ENCODE measurements around the gene WDR70.
"Not testable (repeated sequence)": the region's sequence is repeated elsewhere in the genome, so short reads cannot be mapped to it uniquely, and the experiment has no call there.

WDR70 gene

DNA sequence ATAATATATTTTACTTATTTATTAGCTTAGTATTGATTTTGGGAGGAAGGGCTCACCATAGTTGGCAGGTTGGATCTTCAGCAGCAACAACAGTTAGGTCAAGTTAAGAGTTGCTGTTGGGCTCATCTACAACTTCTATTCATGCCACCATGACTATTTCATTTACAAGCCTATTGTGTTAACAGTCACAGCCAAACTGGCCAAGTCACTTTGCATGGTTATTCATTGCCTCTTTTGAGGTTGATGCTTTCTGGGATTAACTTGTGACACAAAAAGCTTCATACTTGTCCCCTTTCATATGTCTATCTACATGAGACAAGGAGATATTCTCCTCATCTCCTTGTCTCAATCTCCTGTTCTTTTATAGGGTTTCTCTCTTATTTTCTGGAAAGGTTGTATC lies 98.3 kb downstream of the WDR70 start:
- Histone ChIP-seq H3K9me3 (replicated peaks in 1 of 2; ENCODE audit: control insufficient read depth in 2 of 2, insufficient read depth in 1 of 2, low read depth in 1 of 2, low read length in 2 of 2) (peaks cover 2 to 15% of the 10 kb centered on the region in 2 donors), H3K36me3 (replicated peaks in 1 of 2; ENCODE audit: control insufficient read depth in 2 of 2, insufficient read depth in 2 of 2, low read length in 2 of 2) (peaks cover 6 to 24% of the 10 kb centered on the region in 2 donors), H3K23ac (ENCODE audit: low read depth, low read length, poor library complexity) (no peak overlapping the region), H3K79me1 (ENCODE audit: low read depth, low read length) (peaks cover 2% of the 10 kb centered on the region), H4K91ac (ENCODE audit: low read depth, low read length, poor library complexity) (no peak overlapping the region), H2BK15ac (ENCODE audit: low read length) (no peak overlapping the region), H3K4me2 (ENCODE audit: insufficient read depth, low read length, poor library complexity, severe bottlenecking) (no peak overlapping the region), H3K27me3 (ENCODE audit: control insufficient read depth in 3 of 3, insufficient read depth in 3 of 3, low read depth in 1 of 3, low read length in 3 of 3) (no peaks in the 10 kb centered on the region), H2AK5ac (ENCODE audit: low read depth, low read length) (no peak overlapping the region), H3K27ac (replicated peaks; ENCODE audit: low read length) (no peak overlapping the region), H3K4me1 (ENCODE audit: control insufficient read depth in 2 of 2, insufficient read depth in 1 of 2, low read depth in 1 of 2, low read length in 2 of 2) (no peaks in the 10 kb centered on the region), H3K9ac (ENCODE audit: low read depth, low read length, poor library complexity) (no peak overlapping the region), H3K14ac (ENCODE audit: low read length) (no peak overlapping the region), H3K4ac (ENCODE audit: low read length) (no peak overlapping the region), H2BK120ac (ENCODE audit: low read depth, low read length) (no peak overlapping the region), H2BK12ac (ENCODE audit: low read length) (no peak overlapping the region), H3K4me3 (ENCODE audit: low read length in 2 of 2) (no peak overlapping the region), H3K18ac (ENCODE audit: low read length) (no peak overlapping the region), H2AFZ (ENCODE audit: low read length) (no peak overlapping the region), H2BK5ac (ENCODE audit: low read length) (no peak overlapping the region), H4K8ac (ENCODE audit: low read depth, low read length) (no peak overlapping the region)
- no peak for DNase-seq (ENCODE audit: low spot score)

DNA sequence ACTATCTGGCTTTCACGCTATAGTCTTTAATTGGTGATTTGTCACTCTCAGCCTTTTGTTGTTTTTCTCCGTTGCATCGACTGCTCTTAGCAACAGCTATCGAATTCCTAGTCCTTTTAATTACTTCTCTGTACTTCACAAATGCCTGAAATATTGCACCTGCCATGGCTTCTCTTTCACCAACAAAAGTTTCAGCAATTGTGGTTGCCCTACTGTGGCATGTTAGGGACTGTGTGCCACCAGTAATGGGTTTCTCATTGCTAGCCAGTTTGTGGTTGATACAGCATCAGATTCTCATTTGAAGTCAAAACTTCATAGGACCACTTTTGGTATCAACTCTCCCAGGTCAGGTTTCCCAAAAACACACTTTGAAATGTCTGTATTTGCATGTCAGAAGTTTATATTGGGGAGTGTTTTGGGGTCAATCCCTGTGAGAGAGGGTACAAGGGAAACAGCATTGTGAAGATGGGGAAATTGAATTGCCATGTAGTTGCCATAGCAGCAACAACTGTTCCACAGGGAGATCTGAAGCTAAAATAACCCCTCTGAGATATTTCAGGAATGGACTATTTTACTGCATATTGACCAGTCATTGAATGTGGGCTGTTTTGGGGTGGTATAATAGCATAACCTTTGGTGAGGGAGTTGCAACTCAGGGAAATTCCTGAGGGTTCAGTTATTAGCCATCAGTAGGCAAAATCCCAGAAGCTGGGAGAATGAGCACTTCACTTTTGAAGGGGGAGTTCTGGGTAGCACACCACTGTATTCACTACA lies 99.2 kb downstream of the WDR70 start:
- no peak overlapping the region for H3K4me3 ChIP-seq (ENCODE audit: low read length in 2 of 2)
- no peak overlapping the region for H3K9ac ChIP-seq (ENCODE audit: low read depth, low read length, poor library complexity)
- H2BK5ac ChIP-seq (ENCODE audit: low read length): no peak overlapping the region
- H3K79me1 ChIP-seq (ENCODE audit: low read depth, low read length): peaks cover 2% of the 10 kb centered on the region
- H3K36me3 ChIP-seq (replicated peaks in 1 of 2; ENCODE audit: control insufficient read depth in 2 of 2, insufficient read depth in 2 of 2, low read length in 2 of 2): peaks cover 6 to 25% of the 10 kb centered on the region in 2 donors
- H4K91ac ChIP-seq (ENCODE audit: low read depth, low read length, poor library complexity): no peak overlapping the region
- no peak overlapping the region for H3K18ac ChIP-seq (ENCODE audit: low read length)
- no peak overlapping the region for H3K4me2 ChIP-seq (ENCODE audit: insufficient read depth, low read length, poor library complexity, severe bottlenecking)
- no peak overlapping the region for H2AK5ac ChIP-seq (ENCODE audit: low read depth, low read length)
- no peaks in the 10 kb centered on the region for H3K4me1 ChIP-seq (ENCODE audit: control insufficient read depth in 2 of 2, insufficient read depth in 1 of 2, low read depth in 1 of 2, low read length in 2 of 2)
- no peak overlapping the region for H2BK12ac ChIP-seq (ENCODE audit: low read length)
- no peak overlapping the region for H3K23ac ChIP-seq (ENCODE audit: low read depth, low read length, poor library complexity)
- H3K9me3 ChIP-seq (replicated peaks in 1 of 2; ENCODE audit: control insufficient read depth in 2 of 2, insufficient read depth in 1 of 2, low read depth in 1 of 2, low read length in 2 of 2): peaks cover 2 to 15% of the 10 kb centered on the region in 2 donors
- no peak for DNase-seq (ENCODE audit: low spot score)
- H4K8ac ChIP-seq (ENCODE audit: low read depth, low read length): no peak overlapping the region
- WGBS, 2 donors (ENCODE audit: extremely low coverage in 2 of 2, insufficient read length in 2 of 2, insufficient replicate concordance in 1 of 2): no CpG with 5 or more reads among the region's 4 CpGs
- no peak overlapping the region for H2AFZ ChIP-seq (ENCODE audit: low read length)
- H2BK15ac ChIP-seq (ENCODE audit: low read length): no peak overlapping the region
- no peak overlapping the region for H3K4ac ChIP-seq (ENCODE audit: low read length)
- no peaks in the 10 kb centered on the region for H3K27me3 ChIP-seq (ENCODE audit: control insufficient read depth in 3 of 3, insufficient read depth in 3 of 3, low read depth in 1 of 3, low read length in 3 of 3)
- H2BK120ac ChIP-seq (ENCODE audit: low read depth, low read length): no peak overlapping the region
- H3K27ac ChIP-seq (replicated peaks; ENCODE audit: low read length): no peak overlapping the region
- H3K14ac ChIP-seq (ENCODE audit: low read length): no peak overlapping the region

DNA sequence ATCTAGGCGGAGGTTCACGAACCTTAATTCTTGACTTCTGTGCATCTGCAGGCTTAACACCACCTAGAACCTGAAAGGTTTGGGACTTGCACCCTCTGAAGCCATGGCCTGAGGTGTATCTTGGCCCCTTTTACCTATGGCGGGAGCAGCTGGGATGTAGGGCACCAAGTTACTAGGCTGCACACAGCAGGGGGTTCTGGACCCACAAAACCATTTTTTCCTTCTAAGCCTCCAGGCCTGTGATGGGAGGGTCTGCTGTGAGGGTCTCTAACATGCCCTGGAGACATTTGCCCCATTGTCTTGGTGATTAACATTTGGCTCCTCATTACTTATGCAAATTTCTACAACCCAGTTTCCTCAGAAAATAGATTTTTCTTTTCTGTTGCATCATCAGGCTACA lies 102.3 kb downstream of the WDR70 start:
- not testable (repeated sequence) for H2BK120ac ChIP-seq (ENCODE audit: low read depth, low read length); H4K91ac ChIP-seq (ENCODE audit: low read depth, low read length, poor library complexity); H3K4me2 ChIP-seq (ENCODE audit: insufficient read depth, low read length, poor library complexity, severe bottlenecking); H3K4me3 ChIP-seq (ENCODE audit: low read length in 2 of 2); H2AFZ ChIP-seq (ENCODE audit: low read length); H3K4ac ChIP-seq (ENCODE audit: low read length); H2BK15ac ChIP-seq (ENCODE audit: low read length); H4K8ac ChIP-seq (ENCODE audit: low read depth, low read length); H3K4me1 ChIP-seq (ENCODE audit: control insufficient read depth in 2 of 2, insufficient read depth in 1 of 2, low read depth in 1 of 2, low read length in 2 of 2); H3K14ac ChIP-seq (ENCODE audit: low read length); H3K18ac ChIP-seq (ENCODE audit: low read length); H2BK5ac ChIP-seq (ENCODE audit: low read length); H2AK5ac ChIP-seq (ENCODE audit: low read depth, low read length); H2BK12ac ChIP-seq (ENCODE audit: low read length); H3K79me1 ChIP-seq (ENCODE audit: low read depth, low read length); H3K27ac ChIP-seq (replicated peaks; ENCODE audit: low read length); DNase-seq (ENCODE audit: low spot score); H3K27me3 ChIP-seq (ENCODE audit: control insufficient read depth in 3 of 3, insufficient read depth in 3 of 3, low read depth in 1 of 3, low read length in 3 of 3); H3K23ac ChIP-seq (ENCODE audit: low read depth, low read length, poor library complexity); H3K9ac ChIP-seq (ENCODE audit: low read depth, low read length, poor library complexity)
- WGBS, 2 donors (ENCODE audit: extremely low coverage in 2 of 2, insufficient read length in 2 of 2, insufficient replicate concordance in 1 of 2): no CpG with 5 or more reads among the region's 3 CpGs
- Histone ChIP-seq H3K9me3 (replicated peaks in 1 of 2; ENCODE audit: control insufficient read depth in 2 of 2, insufficient read depth in 1 of 2, low read depth in 1 of 2, low read length in 2 of 2) (peaks cover 2 to 15% of the 10 kb centered on the region in 2 donors), H3K36me3 (replicated peaks in 1 of 2; ENCODE audit: control insufficient read depth in 2 of 2, insufficient read depth in 2 of 2, low read length in 2 of 2) (peaks cover 6 to 25% of the 10 kb centered on the region in 2 donors)

DNA sequence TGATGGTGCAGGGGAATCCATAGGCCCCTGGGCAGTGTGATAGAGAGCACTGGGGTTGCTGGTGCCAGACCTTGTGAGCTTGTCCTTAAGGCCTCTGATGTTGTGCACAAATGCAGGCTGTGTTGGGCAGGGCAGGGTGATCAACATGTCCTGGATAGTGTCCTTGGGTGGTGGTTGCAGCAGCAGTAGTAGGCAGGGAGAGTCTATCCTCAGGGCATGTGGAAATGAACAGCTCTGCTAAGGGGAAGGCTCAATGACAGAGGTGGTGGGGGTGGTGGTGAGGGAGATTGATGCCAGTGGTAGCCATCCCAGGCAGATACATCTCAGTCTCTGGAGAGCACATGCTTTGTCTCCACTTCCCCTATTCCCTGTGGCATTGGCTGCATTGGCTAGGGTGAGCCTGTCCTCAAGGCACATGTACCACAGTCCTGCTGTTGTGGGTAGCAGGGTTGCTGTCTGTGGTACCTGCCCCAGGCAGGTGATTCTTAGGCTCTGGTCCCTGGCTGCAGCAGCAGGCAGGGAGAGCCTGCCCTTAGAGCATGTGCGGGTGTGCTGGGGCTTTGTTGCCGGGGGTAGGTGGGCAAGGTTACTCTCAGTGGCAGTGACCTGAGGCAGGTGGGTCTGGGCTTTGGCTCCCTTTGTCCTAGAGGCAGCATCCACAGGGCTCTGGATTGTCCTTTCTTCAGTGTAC lies 111.1 kb downstream of the WDR70 start:
- no CpG with 5 or more reads among the region's 2 CpGs for WGBS, 2 donors (ENCODE audit: extremely low coverage in 2 of 2, insufficient read length in 2 of 2, insufficient replicate concordance in 1 of 2)
- Histone ChIP-seq H3K4me1 (ENCODE audit: control insufficient read depth in 2 of 2, insufficient read depth in 1 of 2, low read depth in 1 of 2, low read length in 2 of 2) (peaks cover 0 to 6% of the 10 kb centered on the region in 2 donors), H3K79me1 (ENCODE audit: low read depth, low read length) (peaks cover 2% of the 10 kb centered on the region), H2BK120ac (ENCODE audit: low read depth, low read length) (no peak overlapping the region), H3K27ac (replicated peaks; ENCODE audit: low read length) (no peak overlapping the region), H3K18ac (ENCODE audit: low read length) (peak overlapping the region; percentile 71), H3K27me3 (ENCODE audit: control insufficient read depth in 3 of 3, insufficient read depth in 3 of 3, low read depth in 1 of 3, low read length in 3 of 3) (no peaks in the 10 kb centered on the region), H4K8ac (ENCODE audit: low read depth, low read length) (peak overlapping the region; percentile 43), H3K4me3 (ENCODE audit: low read length in 2 of 2) (no peak overlapping the region), H3K9ac (ENCODE audit: low read depth, low read length, poor library complexity) (no peak overlapping the region), H2AK5ac (ENCODE audit: low read depth, low read length) (peak overlapping the region; percentile 46), H2BK12ac (ENCODE audit: low read length) (no peak overlapping the region), H4K91ac (ENCODE audit: low read depth, low read length, poor library complexity) (no peak overlapping the region), H3K9me3 (replicated peaks in 1 of 2; ENCODE audit: control insufficient read depth in 2 of 2, insufficient read depth in 1 of 2, low read depth in 1 of 2, low read length in 2 of 2) (peaks cover 0 to 4% of the 10 kb centered on the region in 2 donors), H3K36me3 (replicated peaks in 1 of 2; ENCODE audit: control insufficient read depth in 2 of 2, insufficient read depth in 2 of 2, low read length in 2 of 2) (peaks cover 0 to 2% of the 10 kb centered on the region in 2 donors), H2BK5ac (ENCODE audit: low read length) (peak overlapping the region; percentile 53), H3K23ac (ENCODE audit: low read depth, low read length, poor library complexity) (peak overlapping the region; percentile 55), H3K4ac (ENCODE audit: low read length) (no peak overlapping the region), H3K4me2 (ENCODE audit: insufficient read depth, low read length, poor library complexity, severe bottlenecking) (no peak overlapping the region), H2AFZ (ENCODE audit: low read length) (no peak overlapping the region), H2BK15ac (ENCODE audit: low read length) (peak overlapping the region; percentile 49), H3K14ac (ENCODE audit: low read length) (peak overlapping the region; percentile 89)
- no peak for DNase-seq (ENCODE audit: low spot score)

All from neuronal stem cell (in vitro differentiated cells).